Left lung (tissue), 10 donors: Measurements from ENCODE around the gene MAGEC3. TPM values are rescaled to one million over a fixed set of nuclear protein-coding genes. Genes with fewer than 3 reads are reported as not detected.

ENCODE experiments used
- ATAC-seq: fragments of 200-7000 bp; cut with Tn5 transposase; one replicate; pipeline ENCODE4 v1.9.1; 2020; ENCODE audit warnings: moderate library complexity
- DNase-seq, 4 donors: peaks; one replicate each; pipeline ENCODE4 v3.0.0-alpha.2; 2013 to 2020
- H3K27ac ChIP-seq, 2 donors: fragments of 200-600 bp; sonication (generic) in 1 of 2; one replicate each; pipeline versions ENCODE4 v1.5.0 to v1.8.0; 2020 to 2021
- H3K27me3 ChIP-seq, 2 donors: fragments of 200-600 bp; sonication (generic) in 1 of 2; one replicate each; pipeline versions ENCODE4 v1.5.0 to v1.8.0; 2020 to 2021
- H3K36me3 ChIP-seq, 2 donors: fragments of 200-600 bp; sonication (generic) in 1 of 2; one replicate each; pipeline versions ENCODE4 v1.5.0 to v1.8.0; 2020 to 2021
- H3K4me1 ChIP-seq, 2 donors: fragments of 200-600 bp; one replicate each; pipeline ENCODE4 v1.8.0; 2021
- H3K4me3 ChIP-seq, 2 donors: fragments of 200-600 bp; sonication (generic) in 1 of 2; one replicate each; pipeline versions ENCODE4 v1.5.0 to v1.8.0; 2020 to 2021; ENCODE audit warnings: mild to moderate bottlenecking in 1 of 2
- H3K9me3 ChIP-seq, 2 donors: fragments of 200-600 bp; sonication (generic) in 1 of 2; one replicate each; pipeline versions ENCODE4 v1.5.0 to v1.8.0; 2020 to 2021
- intact Hi-C, 2 donors: fragments of 100-400 bp; cut with DNase I; formaldehyde crosslinking; loops; one replicate each; pipeline versions ENCODE4 v1.11.2 to v1.14.2; 2022
- polyA plus RNA-seq, 6 donors: library from polyadenylated mRNA; unstranded; fragments of 120-200 nt; gene quantifications; one replicate each; pipeline ENCODE4 v1.2.1, GENCODE V29; 2013; ENCODE audit not compliant: insufficient read length in 6 of 6
- total RNA-seq, 2 donors: library from RNA; stranded (reverse); fragmentation: NEBNext Ultra II Directional; extraction: Animal tissue kit (Norgen Biotek cat#: 25700); gene quantifications; one replicate each; pipeline ENCODE4 v1.2.1, GENCODE V29; 2021
- TF ChIP-seq, protein P1 (sequence below), 2 donors: fragments of 200-600 bp; sonication (generic) in 1 of 2; IDR thresholded peaks; one replicate each; pipeline versions ENCODE4 v1.5.0 to v1.8.0; 2021; ENCODE audit warnings: antibody characterized with exemption in 2 of 2
- donor health status: DM: no; HTN: yes; CAD: no.
- donor health status: DM: no; HTN: no; CAD: no.

Gene MAGEC3
- total and polyA plus RNA-seq, 8 donors, result 0.60 to 0.92 (median 0.76) TPM; not detected in 3

GRCh38 chrX:141941234-141941633 lies 103.1 kb downstream of the MAGEC3 start:
- Histone ChIP-seq H3K27ac (no peak overlapping the region), H3K36me3 (no peaks in the 10 kb centered on the region), H3K9me3 (no peaks in the 10 kb centered on the region), H3K27me3 (no peaks in the 10 kb centered on the region), H3K4me3 (no peak overlapping the region), H3K4me1 (no peaks in the 10 kb centered on the region)
- DNase-seq (no peak), ATAC-seq (no peak)
- intact Hi-C loops, result no loop called here
- TF ChIP-seq, protein P1, sequence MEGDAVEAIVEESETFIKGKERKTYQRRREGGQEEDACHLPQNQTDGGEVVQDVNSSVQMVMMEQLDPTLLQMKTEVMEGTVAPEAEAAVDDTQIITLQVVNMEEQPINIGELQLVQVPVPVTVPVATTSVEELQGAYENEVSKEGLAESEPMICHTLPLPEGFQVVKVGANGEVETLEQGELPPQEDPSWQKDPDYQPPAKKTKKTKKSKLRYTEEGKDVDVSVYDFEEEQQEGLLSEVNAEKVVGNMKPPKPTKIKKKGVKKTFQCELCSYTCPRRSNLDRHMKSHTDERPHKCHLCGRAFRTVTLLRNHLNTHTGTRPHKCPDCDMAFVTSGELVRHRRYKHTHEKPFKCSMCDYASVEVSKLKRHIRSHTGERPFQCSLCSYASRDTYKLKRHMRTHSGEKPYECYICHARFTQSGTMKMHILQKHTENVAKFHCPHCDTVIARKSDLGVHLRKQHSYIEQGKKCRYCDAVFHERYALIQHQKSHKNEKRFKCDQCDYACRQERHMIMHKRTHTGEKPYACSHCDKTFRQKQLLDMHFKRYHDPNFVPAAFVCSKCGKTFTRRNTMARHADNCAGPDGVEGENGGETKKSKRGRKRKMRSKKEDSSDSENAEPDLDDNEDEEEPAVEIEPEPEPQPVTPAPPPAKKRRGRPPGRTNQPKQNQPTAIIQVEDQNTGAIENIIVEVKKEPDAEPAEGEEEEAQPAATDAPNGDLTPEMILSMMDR (IDR thresholded peaks at IDR 0.05), result no peak

DNA sequence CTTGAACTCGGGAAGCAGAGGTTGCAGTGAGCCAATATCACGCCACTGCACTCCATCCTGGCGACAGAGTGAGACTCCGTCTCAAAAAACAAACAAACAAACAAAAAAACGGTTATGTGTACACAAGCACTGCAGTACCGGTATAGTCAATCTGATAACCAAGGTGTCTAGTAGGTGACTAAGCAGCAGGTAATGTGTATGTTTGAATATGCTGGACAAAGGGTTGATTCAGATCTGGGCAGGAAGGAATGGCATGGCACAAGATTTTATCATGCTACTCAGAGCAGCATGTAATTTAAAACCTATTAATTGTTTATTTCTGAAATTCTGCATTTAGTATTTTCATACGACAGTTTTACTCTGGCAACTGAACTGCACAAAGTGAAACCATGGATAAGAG lies 107.3 kb downstream of the MAGEC3 start:
- H3K27me3 ChIP-seq, result no peaks in the 10 kb centered on the region
- H3K4me1 ChIP-seq, result no peaks in the 10 kb centered on the region
- no peaks in the 10 kb centered on the region for H3K9me3 ChIP-seq
- TF ChIP-seq, protein P1 (IDR thresholded peaks at IDR 0.05), result no peak
- intact Hi-C loops, result no loop called here
- no peaks in the 10 kb centered on the region for H3K36me3 ChIP-seq
- H3K27ac ChIP-seq, result no peak overlapping the region
- ATAC-seq (no peak), DNase-seq (no peak)
- no peak overlapping the region for H3K4me3 ChIP-seq

GRCh38 chrX:141947350-141947749 lies 109.2 kb downstream of the MAGEC3 start:
- Histone ChIP-seq H3K4me1 (no peaks in the 10 kb centered on the region), H3K36me3 (no peaks in the 10 kb centered on the region), H3K27me3 (no peaks in the 10 kb centered on the region), H3K27ac (no peak overlapping the region), H3K4me3 (no peak overlapping the region), H3K9me3 (no peaks in the 10 kb centered on the region)
- TF ChIP-seq, protein P1 (IDR thresholded peaks at IDR 0.05), result no peak
- no peak for ATAC-seq
- DNase-seq, result no peak
- intact Hi-C loops, result no loop called here

Other genes starting within 250 kb of the MAGEC3 start
- gene SPANXA2, start 248.6 kb upstream of the MAGEC3 start, total RNA-seq, result not detected
- gene SPANXA2, start 248.6 kb upstream of the MAGEC3 start, polyA plus RNA-seq, result not detected
- not detected for gene SPANXD, start 139.6 kb upstream of the MAGEC3 start, total RNA-seq
- not detected for gene SPANXD, start 139.6 kb upstream of the MAGEC3 start, polyA plus RNA-seq
- gene MAGEC1, start 65.6 kb downstream of the MAGEC3 start, total RNA-seq, result not detected
- not detected for gene MAGEC1, start 65.6 kb downstream of the MAGEC3 start, polyA plus RNA-seq